AG04450 (cell line): ENCODE data around the gene RNF208. TPM values are rescaled to one million over a fixed set of nuclear protein-coding genes. Genes with fewer than 3 reads are reported as not detected.
"Not testable (repeated sequence)": the region's sequence is repeated elsewhere in the genome, so short reads cannot be mapped to it uniquely, and the experiment has no call there.

Experiments used
- CTCF ChIA-PET: fragments of 300-600, 350-600 bp; formaldehyde crosslinking; extraction: SDS; loops from one replicate; lab custom pipeline; 2022; ENCODE audit warnings: antibody characterized with exemption, inconsistent platforms; lab: Charles Lee
- POLR2A ChIA-PET: fragments of 350-600 bp; formaldehyde crosslinking; extraction: SDS; loops from one replicate; lab custom pipeline; 2021; ENCODE audit warnings: antibody characterized with exemption, inconsistent platforms; lab: Yijun Ruan, JAX
- DNase-seq: peaks from one replicate; pipeline ENCODE4 v3.0.0-alpha.2; 2011; ENCODE audit warnings: low read depth, low spot score
- H3K27ac ChIP-seq: one replicate; pipeline ENCODE4 v1.5.1; 2012; ENCODE audit warnings: low read depth, low read length, control low read depth
- H3K27me3 ChIP-seq: one replicate; pipeline ENCODE4 v1.6.0; 2012; ENCODE audit warnings: low read length; ENCODE audit not compliant: control insufficient read depth, insufficient read depth
- H3K4me3 ChIP-seq: 2 replicates; pipeline ENCODE4 v1.5.1; 2011; ENCODE audit warnings: mild to moderate bottlenecking, low read depth, low read length, control low read depth
- H3K9me3 ChIP-seq: 2 replicates; pipeline ENCODE4 v1.5.1; 2012; ENCODE audit warnings: low read length; ENCODE audit not compliant: control insufficient read depth, insufficient read depth
- CTCF ChIP-seq: IDR thresholded peaks from 2 replicates; pipeline ENCODE4 v1.5.1; 2011; ENCODE audit warnings: low read depth, low read length, control low read depth, inconsistent platforms
- polyA plus RNA-seq: library from polyadenylated mRNA; depleted of rRNA; stranded (reverse); fragments of >200 nt; gene quantifications from 2 replicates; pipeline ENCODE4 v1.2.3, GENCODE V29; 2011

Gene RNF208
- polyA plus RNA-seq, 1 experiment, result 0.17 TPM

- no peak for TF ChIP-seq CTCF
- Histone ChIP-seq H3K27ac (no peak overlapping the region), H3K4me3 (no peak overlapping the region), H3K9me3 (no peaks in the 10 kb centered on the region; the same call in 1 of the 2 replicates), H3K27me3 (no peaks in the 10 kb centered on the region)
- no peak for DNase-seq
- ChIA-PET POLR2A (interaction anchor here (0.8 to 1.3 kb wide), 3 partner anchors 9 to 25 kb away, joined by 3 to 5 read pairs (median 3); partner anchors contain the start of gene TOR4A), CTCF (no interaction called here)
These were observed 43.6 kb upstream of the RNF208 start for GRCh38 chr9:137265496-137266161.

- ChIA-PET POLR2A (no interaction called here), CTCF (interaction anchor here (0.6 kb wide), 1 partner anchor 41 kb away, joined by 12 read pairs; no protein-coding TSS in a partner anchor)
- Histone ChIP-seq H3K4me3 (no peak overlapping the region), H3K27ac (no peak overlapping the region), H3K9me3 (no peaks in the 10 kb centered on the region; the same call in 1 of the 2 replicates), H3K27me3 (no peaks in the 10 kb centered on the region)
- DNase-seq, result no peak
- TF ChIP-seq CTCF, result no peak
These were observed 42.0 kb upstream of the RNF208 start for GRCh38 chr9:137264067-137264466.

- POLR2A ChIA-PET, result no interaction called here
- no peak for TF ChIP-seq CTCF
- Histone ChIP-seq H3K4me3 (no peak overlapping the region), H3K27me3 (no peaks in the 10 kb centered on the region), H3K27ac (no peak overlapping the region), H3K9me3 (no peaks in the 10 kb centered on the region; the same call in 1 of the 2 replicates)
- no peak for DNase-seq
- CTCF ChIA-PET, result no interaction called here
These were observed 41.5 kb upstream of the RNF208 start for GRCh38 chr9:137263506-137263905.

GRCh38 chr9:137262909-137263285, 40.9 kb upstream of the RNF208 start:
- no peak for DNase-seq
- ChIA-PET POLR2A (no interaction called here), CTCF (no interaction called here)
- Histone ChIP-seq H3K27me3 (no peaks in the 10 kb centered on the region), H3K9me3 (no peaks in the 10 kb centered on the region; the same call in 1 of the 2 replicates), H3K4me3 (no peak overlapping the region), H3K27ac (no peak overlapping the region)
- no peak for TF ChIP-seq CTCF

- ChIA-PET POLR2A (interaction anchor here (2.4 kb wide), 1 partner anchor 22 kb away, joined by 14 read pairs; the partner anchor contains the start of gene TUBB4B), CTCF (interaction anchor here (1.0 kb wide), 1 partner anchor 26 kb away, joined by 3 read pairs; no protein-coding TSS in a partner anchor)
- not testable (repeated sequence) for DNase-seq, H3K27me3 ChIP-seq, H3K9me3 ChIP-seq, H3K4me3 ChIP-seq, H3K27ac ChIP-seq
- TF ChIP-seq CTCF, result peak; percentile 42; the same call in 1 of the 2 replicates
These were observed 40.3 kb upstream of the RNF208 start for GRCh38 chr9:137262173-137262908.
